ENCODE results near the gene S100A5. TPM values are rescaled to one million over a fixed set of nuclear protein-coding genes. Genes with fewer than 3 reads are reported as not detected.
"Not testable (repeated sequence)": the region's sequence is repeated elsewhere in the genome, so short reads cannot be mapped to it uniquely, and the experiment has no call there.

Gene S100A5
- total RNA-seq, 1 donor from 2014 or later: not detected

- no peak for TF ChIP-seq CTCF (IDR thresholded peaks at IDR 0.05; ENCODE audit: partially characterized antibody, unreplicated experiment)
- Mint-ChIP-seq H3K27ac (ENCODE audit: unreplicated experiment) (no peak overlapping the region), H3K4me3 (ENCODE audit: unreplicated experiment) (no peak overlapping the region), H3K36me3 (ENCODE audit: unreplicated experiment) (no peaks in the 10 kb centered on the region), H3K4me1 (ENCODE audit: low read depth, unreplicated experiment) (peaks cover 17% of the 10 kb centered on the region), H3K9me3 (ENCODE audit: unreplicated experiment) (peaks cover 1% of the 10 kb centered on the region), H3K27me3 (ENCODE audit: unreplicated experiment) (no peaks in the 10 kb centered on the region)
- no peak for DNase-seq
Observed at GRCh38 chr1:153585006-153585405, 44.3 kb upstream of the S100A5 start.

GRCh38 chr1:153583976-153584375 is 43.2 kb upstream of the S100A5 start:
- Mint-ChIP-seq H3K4me3 (ENCODE audit: unreplicated experiment) (peak overlapping the region; percentile 0), H3K27ac (ENCODE audit: unreplicated experiment) (peak overlapping the region; percentile 60)

DNA sequence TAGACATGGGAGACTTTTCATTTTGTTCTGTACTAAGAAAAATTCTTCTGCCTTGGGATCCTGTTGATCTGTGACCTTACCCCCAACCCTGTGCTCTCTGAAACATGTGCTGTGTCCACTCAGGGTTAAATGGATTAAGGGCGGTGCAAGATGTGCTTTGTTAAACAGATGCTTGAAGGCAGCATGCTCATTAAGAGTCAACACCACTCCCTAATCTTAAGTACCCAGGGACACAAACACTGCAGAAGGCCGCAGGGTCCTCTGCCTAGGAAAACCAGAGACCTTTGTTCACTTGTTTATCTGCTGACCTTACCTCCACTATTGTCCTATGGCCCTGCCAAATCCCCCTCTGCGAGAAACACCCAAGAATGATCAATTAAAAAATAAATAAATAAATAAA is 42.8 kb upstream of the S100A5 start:
- H3K27ac Mint-ChIP-seq (ENCODE audit: unreplicated experiment): peak overlapping the region; percentile 94
- not testable (repeated sequence) for H3K4me3 Mint-ChIP-seq (ENCODE audit: unreplicated experiment); H3K27me3 Mint-ChIP-seq (ENCODE audit: unreplicated experiment); DNase-seq; H3K36me3 Mint-ChIP-seq (ENCODE audit: unreplicated experiment); H3K9me3 Mint-ChIP-seq (ENCODE audit: unreplicated experiment)
- peaks cover 17% of the 10 kb centered on the region for H3K4me1 Mint-ChIP-seq (ENCODE audit: low read depth, unreplicated experiment)

More at GRCh38 chr1:153583976-153584375, 43.2 kb upstream of the S100A5 start:
- no peak for DNase-seq
- Mint-ChIP-seq H3K36me3 (ENCODE audit: unreplicated experiment) (no peaks in the 10 kb centered on the region), H3K27me3 (ENCODE audit: unreplicated experiment) (no peaks in the 10 kb centered on the region), H3K9me3 (ENCODE audit: unreplicated experiment) (peaks cover 1% of the 10 kb centered on the region), H3K4me1 (ENCODE audit: low read depth, unreplicated experiment) (peaks cover 17% of the 10 kb centered on the region)
- no peak for TF ChIP-seq CTCF (IDR thresholded peaks at IDR 0.05; ENCODE audit: partially characterized antibody, unreplicated experiment)

DNA sequence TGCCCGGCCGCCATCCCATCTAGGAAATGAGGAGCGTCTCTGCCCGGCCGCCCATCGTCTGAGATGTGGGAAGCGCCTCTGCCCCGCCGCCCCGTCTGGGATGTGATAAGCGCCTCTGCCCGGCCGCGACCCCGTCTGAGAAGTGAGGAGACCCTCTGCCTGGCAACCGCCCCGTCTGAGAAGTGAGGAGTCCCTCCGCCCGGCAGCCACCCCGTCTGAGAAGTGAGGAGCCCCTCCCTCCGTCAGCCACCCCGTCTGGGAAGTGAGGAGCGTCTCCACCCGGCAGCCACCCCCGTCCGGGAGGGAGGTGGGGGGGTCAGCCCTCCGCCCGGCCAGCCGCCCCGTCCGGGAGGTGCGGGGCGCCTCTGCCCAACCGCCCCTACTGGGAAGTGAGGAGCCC is 42.1 kb upstream of the S100A5 start:
- H3K9me3 Mint-ChIP-seq (ENCODE audit: unreplicated experiment); H3K27ac Mint-ChIP-seq (ENCODE audit: unreplicated experiment); DNase-seq; H3K27me3 Mint-ChIP-seq (ENCODE audit: unreplicated experiment); H3K36me3 Mint-ChIP-seq (ENCODE audit: unreplicated experiment); H3K4me3 Mint-ChIP-seq (ENCODE audit: unreplicated experiment): not testable (repeated sequence)
- H3K4me1 Mint-ChIP-seq (ENCODE audit: low read depth, unreplicated experiment): peaks cover 18% of the 10 kb centered on the region

GRCh38 chr1:153578936-153579335 is 38.2 kb upstream of the S100A5 start:
- no peak overlapping the region for H3K27ac Mint-ChIP-seq (ENCODE audit: unreplicated experiment)
- no peak for DNase-seq
- H3K4me1 Mint-ChIP-seq (ENCODE audit: low read depth, unreplicated experiment): peaks cover 7% of the 10 kb centered on the region

DNA sequence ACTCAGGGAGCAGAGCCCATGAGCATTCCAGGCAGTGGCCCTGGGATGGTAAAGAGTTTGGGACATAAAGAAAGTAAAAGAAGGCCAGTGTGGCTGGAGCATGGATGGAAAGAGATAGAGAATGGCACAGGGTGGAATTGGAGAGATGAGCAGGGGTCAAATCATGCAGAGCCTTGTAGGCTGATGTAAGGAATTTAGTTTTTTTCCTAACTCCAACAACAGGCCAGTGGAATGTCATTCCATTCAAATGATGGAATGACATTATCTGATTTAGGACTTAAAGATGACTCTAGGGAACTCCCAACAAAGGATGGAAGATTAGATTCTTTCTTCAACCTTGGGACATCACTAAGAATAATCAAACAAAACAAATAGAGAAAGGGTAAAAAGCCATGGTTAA is 37.8 kb upstream of the S100A5 start:
- Mint-ChIP-seq H3K36me3 (ENCODE audit: unreplicated experiment) (no peaks in the 10 kb centered on the region), H3K4me1 (ENCODE audit: low read depth, unreplicated experiment) (peaks cover 4% of the 10 kb centered on the region), H3K27ac (ENCODE audit: unreplicated experiment) (no peak overlapping the region), H3K4me3 (ENCODE audit: unreplicated experiment) (no peak overlapping the region), H3K27me3 (ENCODE audit: unreplicated experiment) (no peaks in the 10 kb centered on the region), H3K9me3 (ENCODE audit: unreplicated experiment) (no peaks in the 10 kb centered on the region)
- DNase-seq: no peak
- TF ChIP-seq CTCF (IDR thresholded peaks at IDR 0.05; ENCODE audit: partially characterized antibody, unreplicated experiment): no peak

More at GRCh38 chr1:153578936-153579335, 38.2 kb upstream of the S100A5 start:
- H3K36me3 Mint-ChIP-seq (ENCODE audit: unreplicated experiment): no peaks in the 10 kb centered on the region
- no peaks in the 10 kb centered on the region for H3K27me3 Mint-ChIP-seq (ENCODE audit: unreplicated experiment)
- H3K9me3 Mint-ChIP-seq (ENCODE audit: unreplicated experiment): peaks cover 1% of the 10 kb centered on the region
- TF ChIP-seq CTCF (IDR thresholded peaks at IDR 0.05; ENCODE audit: partially characterized antibody, unreplicated experiment): no peak
- no peak overlapping the region for H3K4me3 Mint-ChIP-seq (ENCODE audit: unreplicated experiment)

Measured in glutamatergic neuron (in vitro differentiated cells).